H9 (cell line): Measurements from ENCODE around the gene DIAPH3. TPM values are rescaled to one million over a fixed set of nuclear protein-coding genes. Genes with fewer than 3 reads are reported as not detected.

Source experiments
- DNase-seq: peaks from one replicate; pipeline ENCODE4 v3.0.0-alpha.2; 2017
- H2AFZ ChIP-seq: one replicate; pipeline ENCODE4 v1.6.1; 2013; ENCODE audit warnings: mild to moderate bottlenecking, low read length, control low read depth, moderate library complexity
- H2AK5ac ChIP-seq: 2 replicates; pipeline ENCODE4 v1.6.1; 2013; ENCODE audit warnings: low read length, control low read depth, mixed read lengths; ENCODE audit not compliant: insufficient read length
- H2BK120ac ChIP-seq: one replicate; pipeline ENCODE4 v1.6.1; 2013; ENCODE audit warnings: low read depth, mild to moderate bottlenecking, low read length, control low read depth, inconsistent platforms; ENCODE audit not compliant: poor library complexity, severe bottlenecking
- H2BK12ac ChIP-seq: 2 replicates; pipeline ENCODE4 v1.6.1; 2013; ENCODE audit warnings: low read length, control low read depth, mixed read lengths, low read depth; ENCODE audit not compliant: insufficient read length
- H2BK15ac ChIP-seq: 2 replicates; pipeline ENCODE4 v1.6.1; 2013; ENCODE audit warnings: low read depth, low read length, control low read depth
- H2BK20ac ChIP-seq: one replicate; pipeline ENCODE4 v1.6.1; 2013; ENCODE audit warnings: low read depth, mild to moderate bottlenecking, low read length, control low read depth, inconsistent platforms; ENCODE audit not compliant: poor library complexity, severe bottlenecking
- H2BK5ac ChIP-seq: 2 replicates; pipeline ENCODE4 v1.6.1; 2013; ENCODE audit warnings: low read length, control low read depth, mixed read lengths; ENCODE audit not compliant: insufficient read length
- H3K14ac ChIP-seq: 2 replicates; pipeline ENCODE4 v1.6.1; 2013; ENCODE audit warnings: low read length, control low read depth; ENCODE audit not compliant: insufficient read depth
- H3K18ac ChIP-seq: 2 replicates; pipeline ENCODE4 v1.6.1; 2013; ENCODE audit warnings: low read depth, mild to moderate bottlenecking, mixed read lengths, low read length, control low read depth; ENCODE audit not compliant: insufficient read length
- H3K23ac ChIP-seq: 2 replicates; pipeline ENCODE4 v1.6.1; 2013; ENCODE audit warnings: low read length, control low read depth, mixed read lengths, low read depth; ENCODE audit not compliant: insufficient read length
- H3K23me2 ChIP-seq: 2 replicates; pipeline ENCODE4 v1.6.1; 2013; ENCODE audit warnings: low read depth, mild to moderate bottlenecking, mixed read lengths, low read length, control low read depth; ENCODE audit not compliant: insufficient read length, poor library complexity, severe bottlenecking
- H3K27ac ChIP-seq: 2 replicates; pipeline ENCODE4 v1.5.1; 2013; ENCODE audit warnings: low read length, control low read depth, mixed read lengths, low read depth; ENCODE audit not compliant: insufficient read length
- H3K27me3 ChIP-seq: 2 replicates; pipeline ENCODE4 v1.6.1; 2013; ENCODE audit warnings: low read length, control low read depth, inconsistent platforms; ENCODE audit not compliant: insufficient read depth
- H3K4ac ChIP-seq: 2 replicates; pipeline ENCODE4 v1.6.1; 2013; ENCODE audit warnings: low read depth, mild to moderate bottlenecking, control low read depth, inconsistent platforms, low read length, moderate library complexity
- H3K4me1 ChIP-seq: 2 replicates; pipeline ENCODE4 v1.6.1; 2013; ENCODE audit warnings: low read length, control low read depth, inconsistent platforms; ENCODE audit not compliant: insufficient read depth
- H3K4me2 ChIP-seq: 2 replicates; pipeline ENCODE4 v1.6.1; 2013; ENCODE audit warnings: low read length, control low read depth, mixed read lengths; ENCODE audit not compliant: insufficient read length, insufficient read depth
- H3K56ac ChIP-seq: 2 replicates; pipeline ENCODE4 v1.6.1; 2013; ENCODE audit warnings: low read depth, mild to moderate bottlenecking, mixed read lengths, low read length, control low read depth; ENCODE audit not compliant: insufficient read length
- H3K79me1 ChIP-seq: 2 replicates; pipeline ENCODE4 v1.6.1; 2013; ENCODE audit warnings: low read depth, mild to moderate bottlenecking, moderate library complexity, low read length, control low read depth, inconsistent platforms; ENCODE audit not compliant: insufficient read depth, poor library complexity, severe bottlenecking
- H3K79me2 ChIP-seq: 2 replicates; pipeline ENCODE4 v1.6.1; 2013; ENCODE audit warnings: low read length, control low read depth, inconsistent platforms; ENCODE audit not compliant: insufficient read depth
- H3K9ac ChIP-seq: 2 replicates; pipeline ENCODE4 v1.6.1; 2013; ENCODE audit warnings: low read length, control low read depth, mixed read lengths; ENCODE audit not compliant: insufficient read length; ENCODE audit errors: extremely low read depth
- H3K9me3 ChIP-seq: one replicate; pipeline ENCODE4 v1.6.1; 2013; ENCODE audit warnings: low read depth, low read length, inconsistent platforms; ENCODE audit not compliant: control insufficient read depth
- H3T11ph ChIP-seq: one replicate; pipeline ENCODE4 v1.6.1; 2013; ENCODE audit warnings: mild to moderate bottlenecking, low read length, control low read depth, inconsistent platforms
- H4K20me1 ChIP-seq: one replicate; pipeline ENCODE4 v1.6.1; 2013; ENCODE audit not compliant: control insufficient read depth, insufficient read length, insufficient read depth
- H4K5ac ChIP-seq: 2 replicates; pipeline ENCODE4 v1.6.1; 2013; ENCODE audit warnings: low read depth, mild to moderate bottlenecking, mixed read lengths, low read length, control low read depth; ENCODE audit not compliant: insufficient read length
- H4K8ac ChIP-seq: replicated peaks from 2 replicates; pipeline ENCODE4 v1.6.1; 2013; ENCODE audit warnings: low read length, control low read depth, mixed read lengths, low read depth; ENCODE audit not compliant: insufficient read length
- H4K91ac ChIP-seq: 2 replicates; pipeline ENCODE4 v1.6.1; 2013; ENCODE audit warnings: low read depth, mild to moderate bottlenecking, moderate library complexity, mixed read lengths, low read length, control low read depth; ENCODE audit not compliant: insufficient read length
- H3K27ac Mint-ChIP-seq, 3 experiments: 2 replicates in 2 of 3; 3 replicates in 1 of 3; pipeline ENCODE4 v1.8.0; 2020 to 2021; ENCODE audit warnings: mixed read lengths in 3 of 3, mild to moderate bottlenecking in 1 of 3, moderate library complexity in 1 of 3
- H3K27me3 Mint-ChIP-seq: 2 replicates; pipeline ENCODE4 v1.8.0; 2021; ENCODE audit warnings: low read depth, mild to moderate bottlenecking, moderate library complexity, mixed read lengths
- H3K36me3 Mint-ChIP-seq, 3 experiments: 2 replicates in 2 of 3; 3 replicates in 1 of 3; pipeline ENCODE4 v1.8.0; 2020 to 2021; ENCODE audit warnings: low read depth in 3 of 3, mixed read lengths in 3 of 3; ENCODE audit not compliant: insufficient read depth in 1 of 3
- H3K4me1 Mint-ChIP-seq, 2 experiments: 2 replicates each; pipeline ENCODE4 v1.8.0; 2020; ENCODE audit warnings: mixed read lengths in 2 of 2
- H3K4me3 Mint-ChIP-seq, 2 experiments: 2 replicates in 1 of 2; 3 replicates in 1 of 2; pipeline ENCODE4 v1.8.0; 2020 to 2021; ENCODE audit warnings: mild to moderate bottlenecking in 2 of 2, mixed read lengths in 2 of 2, moderate library complexity in 1 of 2
- H3K9me3 Mint-ChIP-seq, 2 experiments: 2 replicates in 1 of 2; 3 replicates in 1 of 2; pipeline ENCODE4 v1.8.0; 2020; ENCODE audit warnings: mild to moderate bottlenecking in 2 of 2, mixed read lengths in 2 of 2, moderate library complexity in 1 of 2
- CTCF ChIP-seq: fragments of 200-600 bp; sonication (generic); conservative IDR thresholded peaks from 3 replicates; pipeline ENCODE4 v1.8.0; 2021; ENCODE audit warnings: antibody characterized with exemption, mild to moderate bottlenecking
- WGBS: extraction: QIAGEN DNeasy Blood & Tissue Kit; methylation state at CpG from one replicate; pipeline ENCODE4 v1.1.7; 2013; ENCODE audit warnings: missing lambda C conversion rate, low lambda C conversion rate, mixed read lengths; ENCODE audit not compliant: insufficient read length; ENCODE audit errors: extremely low coverage; 5-methylcytosine and 5-hydroxymethylcytosine counted together
- total RNA-seq: library from RNA; stranded (reverse); gene quantifications from 2 replicates; pipeline ENCODE4 v1.2.1, GENCODE V29; 2021

The DIAPH3 gene
- total RNA-seq, 1 experiment from 2014 or later = 23.1 TPM

GRCh38 chr13:60109285-60109684 is 54.4 kb downstream of the DIAPH3 start:
- Histone ChIP-seq H2BK5ac (no peak overlapping the region), H3K56ac (no peak overlapping the region), H3K4ac (no peak overlapping the region), H3K23me2 (no peaks in the 10 kb centered on the region), H4K91ac (no peak overlapping the region), H3K23ac (no peak overlapping the region), H2AFZ (no peak overlapping the region), H2BK20ac (no peak overlapping the region), H3K79me2 (no peaks in the 10 kb centered on the region), H3K14ac (no peak overlapping the region), H2BK12ac (no peak overlapping the region), H3K79me1 (no peaks in the 10 kb centered on the region), H3K9me3 (no peaks in the 10 kb centered on the region), H3K27me3 (no peaks in the 10 kb centered on the region), H2BK120ac (no peak overlapping the region), H4K5ac (no peak overlapping the region), H3T11ph (no peak overlapping the region), H4K8ac (no peak overlapping the region), H2AK5ac (no peak overlapping the region), H3K4me2 (no peak overlapping the region), H3K4me1 (no peaks in the 10 kb centered on the region), H3K27ac (no peak overlapping the region), H3K9ac (no peak overlapping the region), H3K18ac (no peak overlapping the region), H4K20me1 (no peaks in the 10 kb centered on the region), H2BK15ac (no peak overlapping the region)
- no peaks in the 10 kb centered on the region for H3K4me1 Mint-ChIP-seq
- H3K27me3 Mint-ChIP-seq = no peaks in the 10 kb centered on the region
- no peak overlapping the region for H3K4me3 Mint-ChIP-seq
- no peak for TF ChIP-seq CTCF
- no peak overlapping the region for H3K27ac Mint-ChIP-seq
- DNase-seq = no peak
- peaks cover 16 to 35% (median 18%) of the 10 kb centered on the region in 3 experiments for H3K36me3 Mint-ChIP-seq
- WGBS = no CpG with 5 or more reads among the region's 3 CpGs
- H3K9me3 Mint-ChIP-seq = peaks cover 4 to 5% of the 10 kb centered on the region in 2 experiments
